Renal pelvis (tissue), 4 donors: ENCODE results near the gene FLT1. TPM values are rescaled to one million over a fixed set of nuclear protein-coding genes. Genes with fewer than 3 reads are reported as not detected.

Source experiments
- DNase-seq: peaks from one replicate; pipeline ENCODE4 v3.0.0-alpha.2; 2013
- polyA plus RNA-seq, 3 donors: library from polyadenylated mRNA; unstranded; fragments of 120-200 nt; gene quantifications; one replicate each; pipeline ENCODE4 v1.2.1, GENCODE V29; 2013; ENCODE audit not compliant: insufficient read length in 3 of 3

Gene FLT1
- polyA plus RNA-seq, 3 donors: 34.4 to 37.2 (median 35.1) TPM

DNA sequence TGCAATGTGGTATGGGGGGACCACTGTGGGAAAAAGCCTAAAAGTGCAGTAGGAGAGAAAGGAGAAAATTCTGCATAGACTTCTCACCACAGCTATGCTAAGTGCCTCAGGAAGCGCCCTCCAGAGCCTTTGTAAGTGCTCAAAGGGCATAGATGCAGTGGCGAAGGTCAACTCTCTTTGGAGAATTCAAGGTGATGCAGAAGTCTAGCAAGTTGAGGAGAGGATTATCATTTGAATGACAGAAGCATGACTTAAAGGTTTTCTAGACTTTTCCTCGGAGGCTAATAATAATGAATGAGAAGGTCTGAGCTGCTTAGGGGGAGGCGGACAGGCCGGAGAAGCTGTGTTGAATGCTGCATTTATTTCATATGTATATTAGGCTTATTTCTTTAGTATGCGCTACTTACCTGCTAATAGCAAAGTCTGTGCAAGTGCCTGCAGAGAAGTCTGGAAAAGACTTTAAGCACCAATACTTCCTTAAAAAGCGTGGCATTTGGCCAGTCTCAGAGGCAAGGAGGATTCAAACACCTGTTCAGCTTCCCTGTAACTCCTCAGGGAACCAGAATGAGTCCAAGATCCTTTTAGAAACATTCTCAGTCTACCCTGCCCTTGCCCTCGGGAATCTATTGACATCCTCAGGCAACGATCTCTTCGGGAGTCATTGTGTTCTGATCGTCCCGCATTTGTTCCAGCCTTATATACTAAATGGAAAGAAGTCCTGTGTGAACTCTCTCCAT lies 56.2 kb downstream of the FLT1 start:
- no peak for DNase-seq

GRCh38 chr13:28438067-28438466 lies 56.9 kb downstream of the FLT1 start:
- no peak for DNase-seq

GRCh38 chr13:28435917-28436316 lies 59.0 kb downstream of the FLT1 start:
- DNase-seq: no peak

- no peak for DNase-seq
Measured at GRCh38 chr13:28434926-28435325, 60.0 kb downstream of the FLT1 start.

DNA sequence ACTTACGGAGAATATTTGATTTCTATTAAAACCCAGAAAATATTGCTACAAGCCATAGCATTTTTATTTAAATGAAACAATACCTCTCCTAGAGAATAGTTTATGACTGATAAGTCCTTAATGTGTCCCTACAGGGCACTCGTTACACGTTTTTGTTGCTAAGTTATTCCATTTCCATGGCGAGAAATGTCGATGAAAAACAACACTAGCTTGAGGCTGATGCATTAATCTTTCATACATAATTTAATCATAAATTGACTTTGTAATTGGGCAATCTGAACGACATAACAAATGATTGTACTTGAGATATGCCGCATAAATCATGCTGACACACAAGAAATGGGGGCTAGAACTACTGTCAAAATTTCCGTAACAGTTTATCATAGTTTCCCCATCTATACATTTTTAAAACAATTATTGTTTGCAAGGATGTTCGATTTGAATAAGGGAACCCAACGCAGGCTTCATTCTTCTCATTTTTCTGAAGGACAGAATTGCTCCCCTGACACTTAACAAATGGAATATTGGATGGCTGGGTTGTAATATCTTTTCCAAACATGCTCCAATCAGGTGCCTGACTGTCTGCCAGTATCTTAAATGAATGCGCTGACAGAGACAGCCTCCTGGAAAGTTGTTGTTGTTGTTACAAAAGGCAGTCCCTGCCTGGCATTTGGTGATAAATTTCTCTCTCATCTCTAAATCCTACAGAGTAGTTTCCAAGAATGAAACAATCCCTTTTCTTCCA lies 61.9 kb downstream of the FLT1 start:
- no peak for DNase-seq

DNA sequence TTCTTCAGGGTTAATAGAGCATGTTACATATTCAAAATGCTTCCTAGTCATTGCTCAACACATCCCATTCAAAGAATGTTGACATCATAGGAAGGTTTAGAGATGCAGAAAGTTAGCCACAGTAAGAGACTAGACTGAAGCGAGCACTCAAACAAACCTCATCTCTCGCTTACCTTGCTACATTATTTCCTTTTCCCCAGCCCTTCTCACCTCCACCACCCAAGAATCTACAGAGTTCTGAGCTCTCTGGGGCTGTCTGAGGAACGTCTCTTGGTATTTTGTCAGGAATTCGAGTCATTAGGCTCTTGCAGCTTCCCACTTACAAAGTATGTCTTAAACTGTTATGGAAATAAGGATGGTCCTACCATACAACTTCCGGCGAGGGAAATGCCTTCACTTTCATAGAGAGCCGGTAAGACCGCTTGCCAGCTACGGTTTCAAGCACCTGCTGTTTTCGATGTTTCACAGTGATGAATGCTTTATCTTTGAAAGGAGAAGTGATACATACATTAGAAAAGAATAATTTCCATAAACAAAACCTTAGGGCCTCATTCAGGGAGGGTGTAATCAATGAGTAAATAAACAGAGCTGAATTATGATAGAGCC lies 65.1 kb downstream of the FLT1 start:
- DNase-seq: no peak

GRCh38 chr13:28429096-28429495 lies 65.8 kb downstream of the FLT1 start:
- no peak for DNase-seq

DNA sequence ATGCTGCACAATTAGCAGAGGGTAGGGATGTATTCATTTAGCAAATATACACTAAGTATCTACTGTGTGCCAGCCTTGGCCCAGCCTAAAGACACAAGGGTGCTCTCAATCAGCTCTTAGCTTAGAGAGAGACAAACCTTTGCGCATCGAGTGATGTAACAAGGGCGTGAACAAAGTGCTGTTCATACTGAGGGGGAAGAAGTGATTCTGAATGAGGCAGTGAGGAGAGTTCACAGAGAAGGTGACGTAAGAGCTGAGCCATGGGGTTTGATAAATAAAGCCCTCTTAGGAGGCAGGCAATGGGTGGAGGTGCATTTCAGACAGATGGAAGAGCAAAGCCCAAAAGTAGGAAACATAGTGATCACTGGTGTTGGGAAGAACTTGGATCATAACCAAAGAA lies 68.5 kb downstream of the FLT1 start:
- no peak for DNase-seq

- DNase-seq: no peak
Measured at GRCh38 chr13:28425793-28426192, 69.1 kb downstream of the FLT1 start.

- no peak for DNase-seq
Measured at GRCh38 chr13:28424541-28424940, 70.4 kb downstream of the FLT1 start.

- no peak for DNase-seq
Measured at GRCh38 chr13:28423010-28423409, 71.9 kb downstream of the FLT1 start.

DNA sequence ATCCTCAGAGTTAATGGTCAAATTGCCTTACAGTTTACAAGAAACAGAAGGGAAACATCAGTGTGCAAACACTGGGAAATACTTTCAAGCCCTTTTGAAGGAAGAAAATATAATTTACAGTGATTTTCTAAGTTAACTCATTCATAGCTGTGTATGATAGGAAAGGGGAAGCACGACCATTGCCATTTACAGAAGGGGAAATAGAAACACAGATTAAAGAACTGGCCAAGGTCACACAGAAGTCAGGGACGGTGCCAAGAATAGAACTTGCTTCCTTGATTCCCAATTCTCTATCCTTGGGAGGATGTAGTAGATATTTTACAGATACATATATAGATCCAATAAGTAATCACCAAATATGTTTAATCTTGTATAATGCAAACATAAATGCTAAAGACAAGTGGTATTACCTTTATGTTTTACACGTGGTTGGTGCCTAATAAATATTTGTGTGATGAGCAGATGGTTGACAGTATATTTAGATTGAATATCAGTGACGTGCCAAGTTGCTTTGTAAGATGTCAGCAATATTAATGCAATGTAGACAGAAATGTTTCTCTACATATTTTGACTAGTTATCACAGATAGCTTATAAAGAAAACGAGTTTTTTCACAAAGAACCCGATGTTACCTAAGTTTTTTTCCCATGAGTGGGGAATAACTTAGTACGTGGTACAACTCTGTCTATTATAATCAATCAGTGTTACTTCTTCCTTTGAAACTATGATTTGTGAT lies 73.1 kb downstream of the FLT1 start:
- no peak for DNase-seq

- no peak for DNase-seq
Measured at GRCh38 chr13:28420704-28421103, 74.2 kb downstream of the FLT1 start.

GRCh38 chr13:28415994-28416421 lies 78.9 kb downstream of the FLT1 start:
- DNase-seq: no peak

DNA sequence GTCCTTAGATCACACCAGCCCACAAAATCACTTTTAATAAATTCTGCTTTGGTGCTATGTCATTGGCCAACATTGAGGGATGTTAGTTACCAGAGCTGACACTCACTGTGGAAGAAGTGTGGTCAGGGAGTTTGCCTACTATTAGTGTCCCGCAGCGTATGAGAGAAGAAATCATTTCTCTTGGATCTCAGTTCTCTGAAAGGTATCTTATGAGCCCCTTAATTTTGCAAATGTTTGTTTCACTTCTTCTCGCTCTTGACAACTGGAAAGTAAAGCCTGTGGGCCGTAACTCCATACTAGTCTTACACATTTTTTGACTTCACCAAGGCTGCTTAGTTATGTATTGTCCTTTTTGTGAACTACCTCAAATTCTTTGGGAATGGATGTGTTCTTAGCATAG lies 80.9 kb downstream of the FLT1 start:
- DNase-seq: no peak

DNA sequence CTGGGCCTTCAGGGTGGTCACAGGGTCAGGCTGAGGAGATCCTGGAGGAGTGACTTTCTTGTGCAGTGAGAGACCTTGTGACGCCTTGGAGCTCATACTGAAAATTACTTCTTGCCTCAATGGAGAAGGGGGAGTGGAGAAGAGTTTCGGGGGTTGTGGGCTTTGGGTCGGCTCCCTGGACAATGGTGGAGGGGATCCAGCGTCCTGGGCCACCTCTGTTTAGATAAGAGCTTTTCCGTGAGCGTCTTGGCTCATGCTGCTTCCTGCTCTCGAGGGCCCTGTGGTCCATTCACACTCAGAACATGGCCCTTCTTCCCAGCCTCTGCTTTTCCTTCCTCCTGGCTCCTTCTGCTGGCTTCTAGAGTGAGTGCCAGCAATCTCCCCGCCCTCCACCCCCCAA lies 81.9 kb downstream of the FLT1 start:
- DNase-seq: no peak

DNA sequence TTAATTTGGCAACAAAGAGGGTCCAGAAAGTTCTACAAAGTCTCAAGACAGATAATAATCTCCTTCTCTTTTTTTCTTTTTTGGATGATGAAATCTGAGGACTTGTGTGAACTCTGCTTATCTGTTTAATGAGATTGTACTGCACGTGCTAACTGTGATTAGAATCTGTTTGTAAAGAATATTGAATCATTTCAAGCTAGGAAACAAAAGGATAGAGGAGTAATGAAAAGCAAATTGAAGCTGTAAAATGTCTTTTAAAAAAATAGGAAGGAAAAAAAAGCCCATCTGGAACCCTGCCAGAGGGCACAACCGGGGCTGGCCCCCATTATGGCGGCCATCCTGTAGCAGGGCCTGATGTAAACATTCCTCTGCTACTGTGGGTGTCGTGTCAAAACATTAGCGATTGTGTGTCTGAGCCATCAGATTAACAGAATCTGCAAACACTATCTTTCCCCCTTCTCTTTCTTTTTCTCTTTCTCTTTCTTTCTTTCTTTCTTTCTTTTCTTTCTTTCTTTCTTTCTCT lies 83.0 kb downstream of the FLT1 start:
- DNase-seq: no peak

GRCh38 chr13:28410096-28410495 lies 84.8 kb downstream of the FLT1 start:
- DNase-seq: no peak

- DNase-seq: no peak
Measured at GRCh38 chr13:28409648-28410047, 85.3 kb downstream of the FLT1 start.

DNA sequence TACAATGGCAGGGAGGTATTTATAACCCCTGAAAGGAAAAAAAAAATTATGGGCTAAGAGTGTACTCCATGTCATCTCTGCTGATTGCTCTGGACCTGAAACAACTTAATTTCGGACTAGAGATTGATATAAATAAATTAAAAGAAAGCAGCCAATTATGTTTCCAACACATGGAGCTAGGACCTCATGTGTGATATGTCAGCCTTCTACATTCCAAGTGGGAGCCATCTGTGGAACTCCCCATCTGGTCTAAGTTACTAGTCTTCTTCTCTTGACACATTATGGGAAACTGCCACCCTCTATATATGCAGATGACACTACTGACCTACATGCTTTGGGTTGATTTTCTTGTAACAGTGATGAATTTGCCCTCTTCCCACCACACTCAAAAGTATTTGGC lies 86.1 kb downstream of the FLT1 start:
- no peak for DNase-seq

- peak; percentile 26 for DNase-seq
Measured at GRCh38 chr13:28408235-28408848, 86.6 kb downstream of the FLT1 start.
